ENCODE data around the gene ITCH. TPM values are rescaled to one million over a fixed set of nuclear protein-coding genes. Genes with fewer than 3 reads are reported as not detected.
"Not testable (repeated sequence)": the region's sequence is repeated elsewhere in the genome, so short reads cannot be mapped to it uniquely, and the experiment has no call there.

Gene ITCH
- total RNA-seq, 1 donor from 2014 or later: 54.8 TPM

GRCh38 chr20:34382877-34383455 is 19.9 kb downstream of the ITCH start:
- DNase-seq: not testable (repeated sequence)

GRCh38 chr20:34385464-34385863 is 22.4 kb downstream of the ITCH start:
- DNase-seq: no peak

- no peak for DNase-seq
Observed at GRCh38 chr20:34388000-34388399, 24.9 kb downstream of the ITCH start.

- DNase-seq: no peak
Observed at GRCh38 chr20:34388678-34389077, 25.6 kb downstream of the ITCH start.

- peak; percentile 24 for DNase-seq
Observed at GRCh38 chr20:34389206-34389953, 26.3 kb downstream of the ITCH start.

- DNase-seq: no peak
Observed at GRCh38 chr20:34389954-34390555, 27.0 kb downstream of the ITCH start.

GRCh38 chr20:34396408-34396807 is 33.3 kb downstream of the ITCH start:
- DNase-seq: no peak

GRCh38 chr20:34397096-34397495 is 34.0 kb downstream of the ITCH start:
- DNase-seq: no peak

GRCh38 chr20:34400776-34401175 is 37.7 kb downstream of the ITCH start:
- DNase-seq: not testable (repeated sequence)

GRCh38 chr20:34401741-34402455 is 38.8 kb downstream of the ITCH start:
- DNase-seq: no peak

GRCh38 chr20:34402461-34402860 is 39.4 kb downstream of the ITCH start:
- DNase-seq: no peak

- DNase-seq: no peak
Observed at GRCh38 chr20:34403063-34403827, 40.2 kb downstream of the ITCH start.

- DNase-seq: no peak
Observed at GRCh38 chr20:34403908-34404307, 40.8 kb downstream of the ITCH start.

- DNase-seq: no peak
Observed at GRCh38 chr20:34404803-34405202, 41.7 kb downstream of the ITCH start.

- DNase-seq: not testable (repeated sequence)
Observed at GRCh38 chr20:34405247-34405651, 42.2 kb downstream of the ITCH start.

GRCh38 chr20:34405942-34406341 is 42.9 kb downstream of the ITCH start:
- DNase-seq: not testable (repeated sequence)

- DNase-seq: no peak
Observed at GRCh38 chr20:34407962-34408474, 44.9 kb downstream of the ITCH start.

GRCh38 chr20:34410336-34410735 is 47.3 kb downstream of the ITCH start:
- DNase-seq: peak; percentile 76

GRCh38 chr20:34412453-34412852 is 49.4 kb downstream of the ITCH start:
- no peak for DNase-seq

- not testable (repeated sequence) for DNase-seq
Observed at GRCh38 chr20:34414525-34414924, 51.5 kb downstream of the ITCH start.

GRCh38 chr20:34415079-34415478 is 52.0 kb downstream of the ITCH start:
- DNase-seq: no peak

GRCh38 chr20:34420146-34420545 is 57.1 kb downstream of the ITCH start:
- no peak for DNase-seq
